Measurements from ENCODE around the gene CLMP.

Gene CLMP, protein sequence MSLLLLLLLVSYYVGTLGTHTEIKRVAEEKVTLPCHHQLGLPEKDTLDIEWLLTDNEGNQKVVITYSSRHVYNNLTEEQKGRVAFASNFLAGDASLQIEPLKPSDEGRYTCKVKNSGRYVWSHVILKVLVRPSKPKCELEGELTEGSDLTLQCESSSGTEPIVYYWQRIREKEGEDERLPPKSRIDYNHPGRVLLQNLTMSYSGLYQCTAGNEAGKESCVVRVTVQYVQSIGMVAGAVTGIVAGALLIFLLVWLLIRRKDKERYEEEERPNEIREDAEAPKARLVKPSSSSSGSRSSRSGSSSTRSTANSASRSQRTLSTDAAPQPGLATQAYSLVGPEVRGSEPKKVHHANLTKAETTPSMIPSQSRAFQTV

DNA sequence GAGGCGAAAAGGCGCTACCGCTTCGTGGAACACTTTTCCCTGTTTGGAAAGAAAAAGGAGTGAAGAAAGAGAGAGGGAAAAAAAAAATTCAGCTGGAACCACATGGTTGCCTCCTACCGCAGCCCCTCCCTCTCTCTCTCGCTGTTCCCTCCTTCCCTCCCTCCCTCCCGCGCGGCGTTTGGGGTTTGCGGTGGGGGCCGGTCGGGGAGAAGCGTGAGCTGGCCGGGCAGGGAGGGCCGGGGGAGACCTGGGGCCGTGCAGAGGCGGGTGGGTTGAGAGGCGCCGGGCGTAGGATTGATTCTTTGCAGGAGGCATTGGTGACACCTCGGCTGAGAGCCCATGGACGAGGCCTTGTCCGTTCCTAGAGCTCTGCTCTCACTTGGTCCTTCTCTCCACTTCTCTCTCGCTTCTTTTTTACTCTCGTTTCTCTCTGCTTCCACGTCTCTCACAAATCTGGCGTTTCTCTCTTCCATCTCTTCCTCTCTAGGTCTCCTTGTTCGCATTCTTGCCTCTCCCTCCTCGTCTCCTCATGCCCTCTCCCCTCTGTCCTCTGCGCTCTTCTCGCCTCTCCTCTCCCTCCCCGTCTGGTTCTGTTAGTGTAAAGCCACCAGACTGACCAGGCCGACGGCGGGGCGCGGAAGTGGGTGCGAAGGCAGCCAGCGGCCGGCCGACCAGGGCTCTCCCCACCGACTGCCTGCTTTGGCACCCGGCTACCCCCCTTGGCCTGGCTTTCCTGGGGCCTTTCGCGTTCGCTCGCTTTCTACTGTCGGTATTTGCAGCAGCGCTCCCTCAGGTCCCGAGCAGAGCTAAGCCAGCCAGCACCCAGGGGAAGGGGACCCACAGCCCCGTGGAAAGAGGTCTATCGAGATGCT lies at the start of gene CLMP:
Gene CLMP, minus strand, starts transcription at position 61 of the 872 bp plus-strand sequence. CDS start 308 bp downstream, outside the sequence.
- peak; percentile 90 for DNase-seq

DNA sequence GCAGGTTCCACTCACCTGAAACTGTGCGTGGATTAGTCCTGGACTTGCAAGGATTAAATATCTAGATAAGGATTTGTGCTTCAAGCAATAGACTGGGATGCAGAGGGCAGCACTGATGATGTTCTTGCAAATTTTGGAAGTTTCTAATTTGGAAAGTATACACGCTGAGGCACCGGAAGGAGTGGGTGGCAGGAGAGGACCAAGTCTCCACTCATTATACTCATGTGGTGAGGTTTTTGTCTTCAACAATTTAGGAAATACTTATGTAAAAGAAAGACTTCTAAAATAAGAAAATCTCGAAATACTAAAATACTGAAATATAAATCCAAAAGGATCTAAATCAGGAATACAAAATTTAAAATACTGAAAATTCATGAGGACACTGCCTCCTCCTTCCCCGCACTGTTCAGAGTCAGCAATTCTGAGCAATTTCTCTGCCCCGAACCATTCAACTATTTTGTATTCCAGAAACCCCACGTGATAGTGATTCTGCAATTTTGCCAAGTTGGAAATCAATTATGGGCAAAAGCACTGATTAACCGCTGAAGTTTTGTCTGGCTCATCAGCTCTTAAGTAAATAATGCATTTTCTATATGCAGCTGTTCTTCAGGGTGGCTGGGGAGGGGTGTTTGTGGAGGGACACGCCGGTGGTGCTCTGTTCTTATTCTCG lies 47.0 kb upstream of the CLMP start:
- DNase-seq, result no peak

DNA sequence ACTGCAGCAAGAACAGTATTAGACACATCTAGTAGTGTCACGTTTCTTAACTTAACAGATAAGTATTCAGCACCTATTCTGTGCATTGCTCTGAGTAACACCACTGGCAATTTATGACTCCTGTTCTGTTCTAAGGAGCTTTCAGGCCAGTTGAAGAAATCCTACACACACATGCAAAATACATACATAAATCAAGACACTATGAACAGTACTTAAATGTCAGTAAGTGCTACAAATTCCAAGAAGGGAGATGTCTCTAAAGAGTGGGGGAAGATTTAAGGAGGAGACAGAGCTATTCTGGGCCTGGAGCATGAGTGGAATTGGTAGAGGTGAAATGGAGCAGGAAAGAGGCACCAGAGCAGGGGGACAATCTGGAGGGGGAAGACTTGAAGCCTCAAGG lies 46.2 kb upstream of the CLMP start:
- DNase-seq, result no peak

DNA sequence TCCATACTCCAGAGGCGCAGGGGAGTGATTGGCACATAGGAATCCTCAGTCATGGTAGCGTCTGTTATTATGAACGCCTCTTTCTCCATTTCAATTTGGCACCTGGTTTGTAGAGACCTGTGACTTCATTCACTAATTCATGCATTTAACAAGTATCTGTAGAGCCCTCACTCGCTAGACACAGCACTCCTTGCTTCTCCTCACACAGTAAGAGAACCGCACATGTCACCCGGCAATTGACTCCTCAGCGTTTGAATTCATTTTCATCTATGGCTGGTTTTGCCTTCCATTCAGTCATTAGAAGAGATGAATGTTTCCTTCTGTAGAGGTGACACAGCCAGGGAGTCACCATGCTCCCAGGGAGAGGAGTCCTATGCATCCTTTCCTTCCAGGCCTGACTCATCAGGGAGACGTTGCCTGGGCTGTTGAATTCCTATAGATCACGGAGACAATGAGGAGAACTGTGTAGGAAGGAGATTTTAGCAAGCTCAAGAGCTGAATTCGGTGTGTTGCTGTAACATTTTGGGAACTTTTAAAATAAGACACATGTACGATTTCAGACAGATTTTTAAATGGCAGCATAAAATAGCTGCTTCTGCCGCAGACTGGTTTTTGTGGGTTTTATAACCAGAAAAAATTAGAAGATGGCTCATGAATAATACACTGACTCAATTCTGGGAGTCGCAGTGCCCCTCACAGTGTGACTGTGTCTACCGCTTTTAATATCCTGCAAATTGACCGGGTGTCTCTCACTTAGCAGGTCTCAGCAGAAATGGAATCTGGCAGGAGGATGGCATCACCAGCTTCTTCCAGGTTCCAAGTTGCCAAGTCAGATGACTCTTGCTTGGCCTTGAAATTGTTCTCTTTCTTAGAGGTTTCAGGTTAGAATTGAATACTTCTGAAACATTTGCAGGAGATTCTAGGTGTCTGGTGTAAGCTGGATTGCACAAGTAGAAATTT lies 44.4 kb upstream of the CLMP start:
- no peak for DNase-seq

DNA sequence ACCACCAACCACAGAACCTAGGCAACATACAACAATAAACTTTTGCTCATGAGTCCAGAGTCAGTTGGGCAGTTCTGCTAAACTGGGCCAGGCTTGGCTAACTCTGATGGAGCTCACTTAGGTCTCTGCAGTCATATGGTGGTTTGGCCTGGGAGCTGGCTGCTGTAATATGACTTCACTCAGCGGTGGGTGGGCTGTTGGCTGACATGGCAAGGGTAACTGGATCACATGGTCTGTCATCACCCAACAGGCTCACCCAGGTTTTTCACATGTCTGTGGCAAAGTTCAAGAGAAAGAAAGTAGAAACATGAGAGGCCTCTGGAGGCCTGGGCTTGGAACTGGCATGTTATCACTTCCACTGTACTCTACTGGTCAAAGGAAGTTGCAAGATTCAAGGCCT lies 43.2 kb upstream of the CLMP start:
- peak; percentile 54 for DNase-seq

DNA sequence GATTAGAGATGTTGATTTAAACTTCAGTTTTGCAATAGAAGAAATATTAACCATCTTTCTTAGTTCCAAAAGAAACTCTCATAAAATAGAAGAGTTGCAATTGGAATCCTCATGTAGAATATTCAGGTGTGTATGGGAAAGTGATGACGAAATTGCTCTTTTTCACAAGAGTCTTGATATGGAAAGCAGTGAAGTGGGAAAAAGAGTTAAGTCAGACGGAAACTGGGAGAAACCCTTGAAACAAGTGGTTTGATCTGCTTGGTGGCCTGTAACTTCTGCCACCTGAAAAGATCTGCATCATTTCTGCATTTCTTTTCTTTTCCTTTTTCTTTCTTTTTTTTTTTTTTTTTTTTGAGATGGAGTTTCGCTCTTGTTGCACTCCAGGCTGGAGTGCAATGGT lies 41.8 kb upstream of the CLMP start:
- no peak for DNase-seq

DNA sequence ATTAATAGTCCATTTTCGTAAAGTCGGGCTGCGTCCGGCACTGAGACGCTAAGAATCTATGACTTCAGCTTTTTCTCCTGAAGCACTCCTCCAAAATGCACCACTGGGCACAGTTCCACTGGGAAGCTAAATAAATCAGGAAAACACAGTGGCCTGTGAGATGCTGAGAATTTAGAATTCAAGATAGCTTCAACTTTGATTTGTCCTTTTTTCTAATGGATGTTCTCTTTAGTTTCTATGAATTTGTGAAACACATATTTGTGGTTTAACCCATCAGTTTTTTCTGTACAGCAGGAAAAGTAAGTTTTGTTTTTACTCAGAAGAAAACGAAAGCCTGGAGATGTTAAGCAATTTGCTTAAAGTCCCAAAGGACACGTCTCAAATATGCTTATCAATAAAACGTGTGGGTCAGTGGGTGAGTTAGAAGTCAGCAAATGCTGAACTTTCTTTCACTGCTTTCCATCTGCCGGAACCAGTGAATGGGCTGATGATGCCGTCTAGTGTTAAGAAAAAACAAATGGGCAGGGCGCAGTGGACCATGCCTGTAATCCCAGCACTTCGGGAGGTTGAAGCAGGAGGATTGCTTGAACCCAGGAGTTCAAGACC lies 40.7 kb upstream of the CLMP start:
- no peak for DNase-seq

DNA sequence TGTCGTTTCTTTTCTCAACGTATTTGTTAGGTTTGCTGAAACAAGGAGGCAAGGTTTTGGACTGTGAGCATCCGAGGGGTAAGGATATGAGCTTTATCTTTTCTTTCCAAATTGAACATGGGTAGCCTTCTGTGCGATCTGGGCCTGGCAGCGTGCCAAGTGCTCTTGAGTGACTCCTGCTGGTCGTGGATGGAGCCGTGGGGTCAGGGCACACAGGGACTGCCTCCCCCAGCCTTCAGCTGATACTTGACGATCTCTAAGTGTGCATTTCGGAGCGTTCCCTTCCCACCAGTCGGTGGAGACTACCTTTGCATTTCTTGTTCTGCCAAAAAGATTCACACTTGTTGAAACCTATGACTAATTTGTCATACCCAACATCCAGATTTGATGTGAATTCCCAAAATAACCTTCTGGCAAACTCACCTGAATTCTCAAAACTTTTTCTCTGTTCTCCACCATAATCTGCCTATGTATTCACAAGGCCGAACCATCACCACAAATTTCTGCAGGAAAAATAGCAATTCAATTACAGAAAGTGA lies 40.1 kb upstream of the CLMP start:
- no peak for DNase-seq

DNA sequence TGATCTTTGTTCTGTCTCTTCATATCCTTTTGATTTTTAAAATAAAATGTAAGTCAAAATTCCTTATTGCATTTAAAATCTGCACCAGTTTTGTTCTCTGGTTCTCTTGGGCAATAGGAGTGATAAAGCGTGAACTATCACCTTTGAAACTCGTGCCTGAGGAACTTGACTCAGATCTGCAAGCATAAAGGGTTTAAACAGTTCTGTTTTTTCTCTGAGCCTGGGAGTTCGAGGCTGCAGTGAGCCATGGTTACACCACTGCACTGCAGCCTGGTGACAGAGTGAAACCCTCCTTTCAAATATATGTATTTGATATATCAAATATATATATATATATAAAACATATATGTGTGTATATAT lies 38.9 kb upstream of the CLMP start:
- DNase-seq, result no peak

DNA sequence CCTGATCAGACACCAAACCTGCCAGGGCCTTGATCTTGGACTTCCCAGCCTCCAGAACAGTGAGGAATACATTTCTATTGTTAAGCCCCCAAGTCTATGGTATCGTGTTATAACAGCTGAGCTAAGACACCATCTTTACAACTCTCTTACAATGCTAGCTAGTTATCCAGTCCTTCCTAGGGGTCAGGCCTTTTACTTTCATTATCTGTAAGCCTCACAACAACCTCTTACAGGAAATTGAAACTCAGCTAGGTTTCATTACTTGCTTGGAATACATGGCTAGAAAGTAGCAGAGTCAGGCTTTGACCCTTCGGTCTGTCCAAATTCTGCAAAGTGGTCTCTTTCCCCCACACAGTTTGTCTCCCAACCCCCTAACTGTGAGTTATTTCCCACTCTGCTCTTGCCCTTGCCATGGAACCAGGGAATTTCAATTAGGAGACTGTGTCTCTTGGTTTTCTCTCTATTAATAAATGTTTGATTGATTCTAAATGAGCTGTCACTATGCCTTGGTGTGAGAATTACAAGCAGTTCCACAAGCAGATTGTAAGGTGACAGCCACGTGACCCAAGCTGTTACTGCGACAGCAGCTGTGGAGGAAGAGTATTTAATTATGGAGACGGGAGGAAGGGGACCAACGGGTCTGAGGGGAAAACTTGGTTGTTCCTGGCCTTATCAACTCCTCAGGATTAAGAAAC lies 38.4 kb upstream of the CLMP start:
- DNase-seq, result no peak

DNA sequence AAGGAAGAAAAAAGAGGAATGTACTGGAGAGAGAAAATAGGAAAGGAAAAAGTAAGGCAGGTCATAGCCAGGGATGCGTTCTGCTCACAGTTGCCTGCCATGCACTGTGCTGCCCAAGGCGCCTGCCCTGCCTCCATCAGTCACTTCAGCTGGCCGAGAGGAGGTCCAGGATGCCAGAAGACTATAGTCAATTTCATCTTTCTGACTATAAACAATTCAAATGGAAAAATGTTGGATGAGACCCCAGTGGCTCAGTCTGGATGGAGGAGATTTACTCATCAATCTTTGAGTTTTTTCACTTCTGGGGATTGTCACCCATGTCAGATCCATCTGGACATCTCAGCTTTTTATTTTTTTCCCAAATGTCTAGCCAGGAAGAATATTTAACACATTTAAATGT lies 36.7 kb upstream of the CLMP start:
- DNase-seq, result no peak

DNA sequence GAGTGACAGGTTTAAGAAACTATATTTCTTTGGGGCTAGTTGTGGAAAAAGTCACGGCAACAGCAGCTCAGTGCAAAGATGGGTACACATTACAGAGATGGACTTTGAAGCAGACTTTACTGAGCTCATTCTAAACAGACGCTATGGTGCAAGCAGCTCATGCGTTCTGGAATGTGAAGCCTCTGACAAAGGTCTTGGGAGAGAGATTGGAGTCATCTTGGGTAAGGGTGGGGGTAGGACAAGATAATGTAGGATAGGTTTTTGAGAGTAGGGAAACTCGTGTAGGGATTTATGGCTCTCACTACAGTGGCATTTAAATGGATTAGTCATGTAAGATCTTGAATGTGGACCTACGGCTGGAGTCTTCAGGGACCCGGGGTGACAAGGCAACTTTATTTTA lies 36.2 kb upstream of the CLMP start:
- DNase-seq, result no peak

DNA sequence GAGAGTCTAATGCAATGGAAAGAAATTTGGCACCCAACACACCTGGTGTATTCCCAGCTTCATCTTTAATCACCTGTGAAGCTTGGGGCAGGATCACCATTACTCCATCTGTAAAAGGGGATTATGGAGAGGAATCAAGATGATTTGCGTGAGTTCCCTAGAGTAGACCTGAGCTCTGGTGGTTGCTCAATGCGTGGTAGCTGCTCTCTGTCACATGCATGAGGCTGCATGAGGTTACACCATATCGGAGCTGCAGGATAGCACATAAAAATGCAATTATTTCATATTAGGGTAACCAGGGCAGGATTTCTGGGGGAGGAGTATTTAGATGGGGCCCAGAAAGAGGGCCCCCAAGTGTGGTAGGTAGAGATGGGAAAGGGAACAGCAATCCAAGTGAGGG lies 35.3 kb upstream of the CLMP start:
- DNase-seq, result no peak

DNA sequence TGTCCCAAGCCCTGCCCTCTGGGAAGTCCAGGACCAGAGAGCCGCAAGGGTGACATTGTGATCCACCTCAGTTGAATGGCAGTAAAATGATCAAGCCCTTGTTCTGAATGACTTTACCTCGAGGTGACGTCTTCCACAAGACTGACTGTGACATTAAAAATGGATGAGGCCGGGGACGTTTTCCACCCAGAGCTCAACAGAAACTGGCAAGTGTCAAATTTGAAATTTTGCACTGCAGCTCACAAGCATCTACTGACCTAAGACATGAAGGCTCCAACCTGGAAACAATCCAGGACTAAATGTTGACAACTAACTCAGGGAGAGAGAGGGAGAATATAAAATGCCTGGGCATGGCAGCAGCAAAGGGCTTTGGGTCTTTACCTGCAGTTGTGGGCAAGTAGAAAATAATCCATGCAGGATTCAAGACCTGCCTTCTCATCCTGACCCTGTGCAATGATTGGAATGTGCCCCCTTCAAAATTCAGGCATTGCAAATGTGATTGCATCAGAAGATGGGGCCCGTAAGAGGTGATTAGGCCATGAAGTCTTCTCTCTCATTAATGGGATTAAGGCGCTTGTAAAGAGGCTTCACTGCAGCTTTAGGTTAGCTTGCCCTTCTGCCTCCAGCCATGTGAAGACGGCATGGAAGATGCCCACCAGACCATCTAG lies 33.6 kb upstream of the CLMP start:
- no peak for DNase-seq

DNA sequence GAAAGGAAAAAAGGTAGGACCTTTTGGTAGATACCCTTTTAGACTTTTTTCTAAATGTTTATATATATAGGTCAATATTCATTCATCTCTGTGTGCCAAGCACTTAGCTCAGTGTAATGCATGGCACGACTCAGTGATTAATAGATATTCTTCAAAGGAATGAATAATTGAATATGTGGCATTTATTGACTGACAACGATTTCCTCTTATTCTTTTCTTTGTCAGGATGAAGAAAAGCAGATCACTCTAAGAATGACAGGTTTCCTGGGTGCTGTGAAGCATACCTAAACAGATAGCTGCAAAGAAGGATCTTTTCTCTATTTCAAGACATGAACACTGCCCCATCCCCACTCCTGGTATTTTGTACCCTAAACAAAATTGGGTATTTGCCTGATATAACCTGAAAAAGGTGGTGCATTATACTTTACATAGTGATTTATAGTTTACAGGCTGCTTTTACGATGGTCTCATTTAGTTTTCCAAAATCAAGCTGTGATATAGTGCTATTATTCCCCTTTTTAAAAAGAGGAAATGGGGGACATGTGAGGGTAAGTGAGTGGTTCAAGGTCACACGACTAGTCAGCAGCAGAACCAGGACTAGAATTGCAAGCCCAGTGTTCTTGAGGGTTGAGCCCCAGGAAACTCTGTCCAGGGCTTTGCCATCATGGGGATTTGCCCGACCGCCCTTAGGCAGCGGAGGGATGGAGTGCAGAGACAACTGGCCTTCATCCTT lies 32.9 kb upstream of the CLMP start:
- no peak for DNase-seq

DNA sequence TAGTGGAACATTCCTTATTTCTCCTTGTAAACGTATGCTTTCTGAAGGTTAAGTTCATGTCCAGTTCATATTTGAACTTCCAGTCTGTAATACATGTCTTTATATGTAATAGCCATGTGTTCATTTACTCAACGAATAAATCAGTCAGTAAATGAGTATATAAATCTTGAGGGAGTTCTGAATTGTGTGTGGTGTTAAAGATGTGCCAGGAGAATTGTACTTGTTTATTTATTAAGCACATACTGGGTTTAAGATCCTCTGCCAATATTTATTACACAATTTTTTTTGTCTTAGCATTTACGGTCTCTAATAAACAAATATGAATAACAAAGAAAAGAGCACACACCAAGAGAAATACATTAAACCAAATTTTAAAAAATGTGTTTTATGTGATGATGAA lies 26.5 kb upstream of the CLMP start:
- no peak for DNase-seq

DNA sequence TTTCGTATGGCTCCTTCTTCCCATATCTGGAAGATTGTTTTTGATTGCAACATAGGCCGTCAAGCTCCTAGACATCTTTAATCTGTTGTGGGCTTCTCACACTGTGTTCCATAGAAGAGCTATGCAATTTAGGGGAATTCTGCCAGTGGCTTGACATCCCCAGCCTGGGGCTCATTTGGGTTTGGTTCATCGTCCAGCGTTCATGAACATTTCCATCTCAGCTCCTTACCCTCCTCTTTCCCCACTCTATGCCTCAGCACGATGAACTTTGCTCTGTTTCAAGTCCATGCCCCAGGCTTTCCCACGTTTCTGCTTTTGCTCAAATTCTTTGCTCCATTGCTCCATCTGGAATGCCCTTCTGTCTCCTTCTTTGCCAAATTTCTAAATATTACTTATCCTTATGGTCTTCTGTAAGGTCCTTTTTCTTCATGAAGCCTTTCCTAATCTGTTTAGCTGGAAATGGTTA lies 26.1 kb upstream of the CLMP start:
- no peak for DNase-seq

DNA sequence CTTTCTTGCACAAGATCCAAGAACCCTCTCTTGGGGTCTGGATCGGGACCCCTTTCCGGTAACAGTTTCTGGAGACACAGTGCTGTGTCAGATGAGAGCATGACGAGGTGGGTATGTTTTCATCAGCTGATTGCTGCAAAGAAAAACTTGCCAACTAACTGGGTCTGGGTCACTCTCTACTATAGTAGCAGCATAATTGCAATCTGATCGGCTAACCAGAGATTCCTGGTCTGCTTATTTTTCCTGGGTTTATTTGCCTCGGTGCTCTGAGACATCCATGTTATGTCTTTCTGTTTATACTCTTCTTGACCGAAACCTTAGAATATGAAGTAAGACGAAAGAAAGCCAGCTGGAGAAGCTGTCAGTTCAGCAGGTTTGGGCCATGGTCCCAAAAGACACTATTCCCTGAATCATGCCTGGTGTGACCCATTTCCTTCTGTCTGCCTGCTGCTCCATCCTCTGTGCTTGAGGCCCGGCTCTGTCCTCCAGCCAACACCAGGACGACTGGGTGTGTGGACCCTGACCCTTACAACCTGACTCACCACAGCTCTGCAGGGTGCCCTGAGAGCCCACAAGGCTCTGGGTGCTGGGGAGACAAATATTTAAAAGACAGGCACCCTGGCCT lies 24.1 kb upstream of the CLMP start:
- DNase-seq, result no peak

DNA sequence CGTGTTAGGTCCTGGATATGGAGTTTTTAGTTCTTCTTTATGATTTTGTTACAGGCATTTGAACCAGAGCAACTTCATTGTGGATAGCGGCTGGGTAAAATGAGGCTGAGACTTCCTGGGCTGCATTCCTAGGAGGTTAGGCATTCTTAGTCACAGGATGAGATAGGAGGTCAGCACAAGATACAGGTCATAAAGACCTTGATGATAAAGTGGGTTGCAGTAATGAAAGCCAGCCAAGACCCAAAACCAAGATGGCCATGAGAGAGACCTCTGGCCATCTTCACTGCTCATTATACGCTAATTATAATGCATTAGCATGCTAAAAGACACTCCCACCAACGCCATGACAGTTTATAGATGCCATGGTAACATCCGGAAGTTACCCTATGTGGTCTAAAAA lies 23.4 kb upstream of the CLMP start:
- no peak for DNase-seq

Data from left hindlimb (tissue), 1 donor.